Measurements from ENCODE around the gene MYCBPAP.

Gene MYCBPAP

GRCh38 chr17:50550661-50551432 is 42.6 kb downstream of the MYCBPAP start:
- Histone ChIP-seq H3K9ac (ENCODE audit: low read length) (no peak overlapping the region), H2AFZ (ENCODE audit: low read depth, low read length) (no peak overlapping the region), H4K20me1 (ENCODE audit: insufficient read depth, low read length) (no peaks in the 10 kb centered on the region), H3K9me3 (ENCODE audit: insufficient read depth, low read length) (no peaks in the 10 kb centered on the region), H3K4me3 (ENCODE audit: low read length) (no peak overlapping the region), H3K4me2 (ENCODE audit: low read length) (peak overlapping the region; percentile 12; the same call in 1 of the 2 replicates), H3K27ac (ENCODE audit: low read length) (no peak overlapping the region), H3K27me3 (ENCODE audit: low read depth, low read length) (peaks cover 6% of the 10 kb centered on the region; the same call in 1 of the 2 replicates), H3K4me1 (ENCODE audit: low read length) (peaks cover 17% of the 10 kb centered on the region), H3K36me3 (replicated peaks; ENCODE audit: low read depth, low read length) (no peaks in the 10 kb centered on the region), H3K79me2 (ENCODE audit: low read length) (no peaks in the 10 kb centered on the region)
- TF ChIP-seq CTCF (IDR thresholded peaks at IDR 0.05; ENCODE audit: low read depth, low read length) (peak; percentile 47), EZH2phosphoT487 (IDR thresholded peaks at IDR 0.05; ENCODE audit: low read depth) (no peak)

GRCh38 chr17:50551433-50551815 is 43.2 kb downstream of the MYCBPAP start:
- H3K27me3 ChIP-seq (ENCODE audit: low read depth, low read length) = peaks cover under 1% of the 10 kb centered on the region; the same call in 1 of the 2 replicates
- no peaks in the 10 kb centered on the region for H4K20me1 ChIP-seq (ENCODE audit: insufficient read depth, low read length)
- H3K79me2 ChIP-seq (ENCODE audit: low read length) = no peaks in the 10 kb centered on the region
- peak overlapping the region; percentile 12; the same call in 1 of the 2 replicates for H3K4me2 ChIP-seq (ENCODE audit: low read length)
- no peak overlapping the region for H3K27ac ChIP-seq (ENCODE audit: low read length)
- peaks cover 17% of the 10 kb centered on the region for H3K4me1 ChIP-seq (ENCODE audit: low read length)
- H3K9me3 ChIP-seq (ENCODE audit: insufficient read depth, low read length) = no peaks in the 10 kb centered on the region
- no peaks in the 10 kb centered on the region for H3K36me3 ChIP-seq (replicated peaks; ENCODE audit: low read depth, low read length)
- no peak overlapping the region for H3K4me3 ChIP-seq (ENCODE audit: low read length)
- no peak overlapping the region for H2AFZ ChIP-seq (ENCODE audit: low read depth, low read length)
- H3K9ac ChIP-seq (ENCODE audit: low read length) = no peak overlapping the region
- TF ChIP-seq EZH2phosphoT487 (IDR thresholded peaks at IDR 0.05; ENCODE audit: low read depth) (no peak), CTCF (IDR thresholded peaks at IDR 0.05; ENCODE audit: low read depth, low read length) (no peak)

- TF ChIP-seq EZH2phosphoT487 (IDR thresholded peaks at IDR 0.05; ENCODE audit: low read depth) = no peak
- TF ChIP-seq CTCF (IDR thresholded peaks at IDR 0.05; ENCODE audit: low read depth, low read length) = no peak
Observed at GRCh38 chr17:50551884-50552283, 43.6 kb downstream of the MYCBPAP start.

GRCh38 chr17:50554201-50554600 is 46.0 kb downstream of the MYCBPAP start:
- Histone ChIP-seq H3K27me3 (ENCODE audit: low read depth, low read length) (no peaks in the 10 kb centered on the region), H3K4me1 (ENCODE audit: low read length) (peaks cover 11% of the 10 kb centered on the region), H3K4me2 (ENCODE audit: low read length) (no peak overlapping the region), H3K9me3 (ENCODE audit: insufficient read depth, low read length) (no peaks in the 10 kb centered on the region), H3K36me3 (replicated peaks; ENCODE audit: low read depth, low read length) (no peaks in the 10 kb centered on the region), H3K79me2 (ENCODE audit: low read length) (no peaks in the 10 kb centered on the region), H3K9ac (ENCODE audit: low read length) (no peak overlapping the region), H3K27ac (ENCODE audit: low read length) (no peak overlapping the region), H4K20me1 (ENCODE audit: insufficient read depth, low read length) (no peaks in the 10 kb centered on the region), H3K4me3 (ENCODE audit: low read length) (no peak overlapping the region), H2AFZ (ENCODE audit: low read depth, low read length) (no peak overlapping the region)
- TF ChIP-seq CTCF (IDR thresholded peaks at IDR 0.05; ENCODE audit: low read depth, low read length) (no peak), EZH2phosphoT487 (IDR thresholded peaks at IDR 0.05; ENCODE audit: low read depth) (no peak)

More at GRCh38 chr17:50551884-50552283, 43.6 kb downstream of the MYCBPAP start:
- peak overlapping the region; percentile 12; the same call in 1 of the 2 replicates for H3K4me2 ChIP-seq (ENCODE audit: low read length)
- H3K27me3 ChIP-seq (ENCODE audit: low read depth, low read length) = no peaks in the 10 kb centered on the region
- no peaks in the 10 kb centered on the region for H3K79me2 ChIP-seq (ENCODE audit: low read length)
- no peaks in the 10 kb centered on the region for H3K36me3 ChIP-seq (replicated peaks; ENCODE audit: low read depth, low read length)
- H3K4me3 ChIP-seq (ENCODE audit: low read length) = no peak overlapping the region
- H3K9me3 ChIP-seq (ENCODE audit: insufficient read depth, low read length) = no peaks in the 10 kb centered on the region
- peaks cover 17% of the 10 kb centered on the region for H3K4me1 ChIP-seq (ENCODE audit: low read length)
- H4K20me1 ChIP-seq (ENCODE audit: insufficient read depth, low read length) = no peaks in the 10 kb centered on the region
- no peak overlapping the region for H2AFZ ChIP-seq (ENCODE audit: low read depth, low read length)
- H3K9ac ChIP-seq (ENCODE audit: low read length) = no peak overlapping the region
- no peak overlapping the region for H3K27ac ChIP-seq (ENCODE audit: low read length)
